HepG2 (cell line): ENCODE data around the gene SPAG8. TPM values are rescaled to one million over a fixed set of nuclear protein-coding genes. Genes with fewer than 3 reads are reported as not detected.

Experiments
- CBX2 ChIP-seq, 2 experiments: fragments of 200-600 bp in 1 of 2; sonication (generic); formaldehyde crosslinking in 1 of 2; IDR thresholded peaks; 2 replicates each; pipeline versions ENCODE4 v1.7.0 to v1.8.1; 2018 to 2022; ENCODE audit warnings: low read depth in 2 of 2, low read length in 1 of 2, mild to moderate bottlenecking in 1 of 2, missing genetic modification reagents in 1 of 2
- HNF4A ChIP-seq: sonication (generic); formaldehyde crosslinking; IDR thresholded peaks from 2 replicates; pipeline ENCODE4 v1.4.0; 2020; ENCODE audit warnings: missing genetic modification reagents
- HNRNPH1 ChIP-seq: fragments of 200-400 bp; formaldehyde crosslinking; optimal IDR thresholded peaks from 2 replicates; pipeline ENCODE3; 2017; ENCODE audit warnings: mild to moderate bottlenecking, low read depth, low read length
- MEF2D ChIP-seq: sonication (generic); formaldehyde crosslinking; IDR thresholded peaks from 2 replicates; pipeline ENCODE4 v1.5.1; 2020; ENCODE audit warnings: mild to moderate bottlenecking, missing genetic modification reagents
- POLR2A ChIP-seq, 2 experiments: IDR thresholded peaks; 2 replicates each; pipeline ENCODE4 v1.6.1; 2011; ENCODE audit warnings: low read depth in 2 of 2, low read length in 2 of 2, mild to moderate bottlenecking in 1 of 2, moderate library complexity in 1 of 2; ENCODE audit not compliant: insufficient read depth in 1 of 2
- SOX6 ChIP-seq, 2 experiments: fragments of 450-650 bp in 1 of 2; sonication (generic) in 1 of 2; formaldehyde crosslinking in 1 of 2; IDR thresholded peaks; 2 replicates each; pipeline versions ENCODE4 v1.4.0 to v1.6.1; 2017 to 2020; ENCODE audit warnings: antibody characterized with exemption in 1 of 2, mild to moderate bottlenecking in 1 of 2, missing genetic modification reagents in 1 of 2
- ZGPAT ChIP-seq: IDR thresholded peaks from 2 replicates; pipeline ENCODE4 v1.6.1; 2016; ENCODE audit warnings: mild to moderate bottlenecking
- ZNF274 ChIP-seq: sonication (generic); formaldehyde crosslinking; IDR thresholded peaks from 2 replicates; pipeline ENCODE4 v1.5.1; 2020; ENCODE audit warnings: mild to moderate bottlenecking, missing genetic modification reagents
- polyA plus RNA-seq, 8 experiments: library from polyadenylated mRNA; depleted of rRNA in 3 of 8; stranded (reverse) in 7 of 8; unstranded in 1 of 8; fragments of >200 nt; fragmentation: Illumina TruSeq in 4 of 8; extraction: Trizol in 4 of 8; gene quantifications; 2 replicates each; pipeline versions ENCODE4 v1.2.1 to v1.2.3, GENCODE V29; 2011 to 2016; ENCODE audit warnings: low read depth in 4 of 8, missing spikeins in 1 of 8, mixed read lengths in 1 of 8; ENCODE audit not compliant: insufficient read depth in 1 of 8
- total RNA-seq, 5 experiments: library from RNA; depleted of rRNA; stranded (reverse); fragments of >200 nt; fragmentation: Illumina TruSeq; extraction: Trizol; gene quantifications; 2 replicates each; pipeline ENCODE4 v1.2.3, GENCODE V29; 2016; ENCODE audit warnings: low read depth in 1 of 5
- TF ChIP-seq, protein P1 (sequence below): sonication (generic); formaldehyde crosslinking; IDR thresholded peaks from 2 replicates; pipeline ENCODE4 v1.4.0; 2020; ENCODE audit warnings: missing genetic modification reagents, borderline replicate concordance

The SPAG8 gene
- total and polyA plus RNA-seq, 2 of the 13 experiments (the other 11 are each of a cell fraction or from before 2014, with no cell fraction given) = 0.18 to 0.27 TPM

DNA sequence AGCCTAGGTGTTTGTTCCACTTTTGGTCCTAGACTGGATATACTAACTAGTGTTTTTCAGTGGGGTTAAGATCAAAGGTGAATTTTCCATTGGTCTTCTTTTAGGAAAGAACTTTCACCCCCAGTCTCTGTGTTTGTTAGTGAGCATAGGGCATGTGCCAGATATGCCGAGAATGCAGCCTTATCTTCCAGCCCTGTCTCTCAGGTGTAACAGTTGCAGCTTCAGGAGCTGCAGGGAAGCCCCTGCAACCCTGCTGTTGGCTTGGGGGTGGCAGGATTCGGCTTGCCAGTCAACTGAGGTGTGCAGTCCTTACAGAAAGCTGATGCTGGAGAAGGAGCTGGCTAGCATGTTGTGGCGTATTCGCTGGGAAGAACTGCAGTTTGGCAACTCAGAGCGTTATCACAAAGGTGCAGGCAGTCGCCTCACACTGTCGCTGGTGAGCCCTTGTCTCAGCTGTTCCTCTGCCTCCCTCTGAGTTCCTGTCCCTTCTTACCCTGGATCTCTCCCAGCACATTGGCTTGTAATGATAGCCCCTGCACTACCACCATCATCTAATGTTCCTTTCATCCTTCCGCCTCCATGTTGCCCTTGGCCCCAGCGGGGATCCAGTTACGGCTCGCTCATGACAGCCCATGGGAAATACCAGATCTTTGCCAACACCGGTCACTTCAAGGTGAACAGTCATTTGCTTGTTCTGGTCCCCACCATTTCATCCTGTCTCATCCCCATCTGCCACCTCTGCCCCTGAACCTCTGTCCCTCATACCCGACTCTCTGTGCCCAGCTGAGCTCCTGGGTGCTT, 10.5 kb downstream of the SPAG8 start (continued):
- TF ChIP-seq HNRNPH1 (no peak), MEF2D (CRISPR knock-in tag) (0 out of 2 replicates have a peak, but pooled peaks have one; percentile 6), SOX6 (IDR thresholded peaks at IDR 0.05) (no peak), SOX6 (CRISPR knock-in tag; IDR thresholded peaks at IDR 0.05) (peak; percentile 58; the same call in 1 of the 2 replicates), CBX2 (IDR thresholded peaks at IDR 0.05; ENCODE audit: low read depth, low read length) (no peak), CBX2 (CRISPR knock-in tag; IDR thresholded peaks at IDR 0.05; ENCODE audit: low read depth) (no peak), HNF4A (CRISPR knock-in tag) (peak; percentile 70), ZGPAT (CRISPR knock-in tag) (no peak), POLR2A (IDR thresholded peaks at IDR 0.05; ENCODE audit: insufficient read depth in 1 of 2, low read depth in 2 of 2, low read length in 2 of 2) (peak in 1 of 2 experiments; percentile 30; a peak in 1 of 4 replicates), ZNF274 (CRISPR knock-in tag) (no peak)
- TF ChIP-seq, protein P1, sequence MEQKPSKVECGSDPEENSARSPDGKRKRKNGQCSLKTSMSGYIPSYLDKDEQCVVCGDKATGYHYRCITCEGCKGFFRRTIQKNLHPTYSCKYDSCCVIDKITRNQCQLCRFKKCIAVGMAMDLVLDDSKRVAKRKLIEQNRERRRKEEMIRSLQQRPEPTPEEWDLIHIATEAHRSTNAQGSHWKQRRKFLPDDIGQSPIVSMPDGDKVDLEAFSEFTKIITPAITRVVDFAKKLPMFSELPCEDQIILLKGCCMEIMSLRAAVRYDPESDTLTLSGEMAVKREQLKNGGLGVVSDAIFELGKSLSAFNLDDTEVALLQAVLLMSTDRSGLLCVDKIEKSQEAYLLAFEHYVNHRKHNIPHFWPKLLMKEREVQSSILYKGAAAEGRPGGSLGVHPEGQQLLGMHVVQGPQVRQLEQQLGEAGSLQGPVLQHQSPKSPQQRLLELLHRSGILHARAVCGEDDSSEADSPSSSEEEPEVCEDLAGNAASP (CRISPR knock-in tag) = no peak
